PC-9 (cell line): Measurements from ENCODE around the gene C3orf49.

Experiments
- EZH2 ChIP-seq: fragments of 200-600 bp; sonication (generic); IDR thresholded peaks from 2 replicates; pipeline ENCODE4 v1.8.0; 2017; ENCODE audit warnings: antibody characterized with exemption, low read depth
- TF ChIP-seq, protein P1 (sequence below): fragments of 200-600 bp; sonication (generic); conservative IDR thresholded peaks from 2 replicates; pipeline ENCODE4 v1.6.1; 2017; ENCODE audit warnings: mixed run types, antibody characterized with exemption, mild to moderate bottlenecking, moderate library complexity

- TF ChIP-seq EZH2, result no peak
- TF ChIP-seq, protein P1, sequence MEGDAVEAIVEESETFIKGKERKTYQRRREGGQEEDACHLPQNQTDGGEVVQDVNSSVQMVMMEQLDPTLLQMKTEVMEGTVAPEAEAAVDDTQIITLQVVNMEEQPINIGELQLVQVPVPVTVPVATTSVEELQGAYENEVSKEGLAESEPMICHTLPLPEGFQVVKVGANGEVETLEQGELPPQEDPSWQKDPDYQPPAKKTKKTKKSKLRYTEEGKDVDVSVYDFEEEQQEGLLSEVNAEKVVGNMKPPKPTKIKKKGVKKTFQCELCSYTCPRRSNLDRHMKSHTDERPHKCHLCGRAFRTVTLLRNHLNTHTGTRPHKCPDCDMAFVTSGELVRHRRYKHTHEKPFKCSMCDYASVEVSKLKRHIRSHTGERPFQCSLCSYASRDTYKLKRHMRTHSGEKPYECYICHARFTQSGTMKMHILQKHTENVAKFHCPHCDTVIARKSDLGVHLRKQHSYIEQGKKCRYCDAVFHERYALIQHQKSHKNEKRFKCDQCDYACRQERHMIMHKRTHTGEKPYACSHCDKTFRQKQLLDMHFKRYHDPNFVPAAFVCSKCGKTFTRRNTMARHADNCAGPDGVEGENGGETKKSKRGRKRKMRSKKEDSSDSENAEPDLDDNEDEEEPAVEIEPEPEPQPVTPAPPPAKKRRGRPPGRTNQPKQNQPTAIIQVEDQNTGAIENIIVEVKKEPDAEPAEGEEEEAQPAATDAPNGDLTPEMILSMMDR, result no peak
Measured at GRCh38 chr3:63845215-63845614, 26.1 kb downstream of the C3orf49 start.
